ENCODE measurements around the gene TBXAS1.

The TBXAS1 gene

DNA sequence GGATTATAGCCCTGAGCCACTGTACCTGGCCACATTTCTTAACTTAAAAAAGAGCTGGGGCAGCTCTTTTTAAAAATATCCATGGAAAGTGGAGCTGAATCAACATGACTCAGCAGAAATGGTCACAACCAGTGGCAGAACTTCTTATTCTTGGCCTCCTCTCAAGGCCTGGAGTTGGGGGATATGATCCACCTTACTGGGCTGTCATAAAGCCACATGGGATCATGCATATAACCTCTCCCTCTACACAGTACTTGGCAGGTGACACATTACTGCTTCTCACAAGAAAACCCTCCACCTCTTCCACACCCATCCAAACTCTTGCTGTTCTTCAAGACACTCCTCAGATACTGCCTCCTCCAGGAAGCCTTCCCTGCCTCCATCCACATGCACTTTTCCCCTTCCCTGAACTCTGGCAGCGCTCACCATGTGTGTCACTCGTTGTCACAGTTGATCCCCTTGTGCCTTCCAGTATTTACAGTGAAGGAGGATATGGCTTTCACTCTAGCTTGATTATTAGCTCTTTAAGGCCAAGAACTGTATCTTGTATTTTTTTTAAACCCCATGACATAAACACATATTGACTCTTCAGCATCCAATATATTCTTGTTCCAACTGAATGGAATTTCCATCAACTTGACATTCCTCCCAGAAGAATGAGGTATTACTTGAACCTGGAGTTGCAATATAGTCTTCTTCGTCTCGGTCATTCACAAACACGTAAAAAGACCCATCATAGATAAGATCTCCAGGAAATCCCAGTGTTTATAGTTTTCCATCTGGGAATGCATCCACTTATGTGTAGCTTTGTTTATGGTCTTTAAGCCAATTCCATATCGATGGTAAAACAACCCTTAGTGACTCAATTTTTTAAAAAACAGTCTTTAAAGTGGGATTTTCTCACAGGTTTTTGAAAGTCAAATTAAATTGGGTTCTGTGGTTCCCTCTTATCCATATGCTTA, 85.5 kb downstream of the TBXAS1 start:
- TF ChIP-seq, protein P1, sequence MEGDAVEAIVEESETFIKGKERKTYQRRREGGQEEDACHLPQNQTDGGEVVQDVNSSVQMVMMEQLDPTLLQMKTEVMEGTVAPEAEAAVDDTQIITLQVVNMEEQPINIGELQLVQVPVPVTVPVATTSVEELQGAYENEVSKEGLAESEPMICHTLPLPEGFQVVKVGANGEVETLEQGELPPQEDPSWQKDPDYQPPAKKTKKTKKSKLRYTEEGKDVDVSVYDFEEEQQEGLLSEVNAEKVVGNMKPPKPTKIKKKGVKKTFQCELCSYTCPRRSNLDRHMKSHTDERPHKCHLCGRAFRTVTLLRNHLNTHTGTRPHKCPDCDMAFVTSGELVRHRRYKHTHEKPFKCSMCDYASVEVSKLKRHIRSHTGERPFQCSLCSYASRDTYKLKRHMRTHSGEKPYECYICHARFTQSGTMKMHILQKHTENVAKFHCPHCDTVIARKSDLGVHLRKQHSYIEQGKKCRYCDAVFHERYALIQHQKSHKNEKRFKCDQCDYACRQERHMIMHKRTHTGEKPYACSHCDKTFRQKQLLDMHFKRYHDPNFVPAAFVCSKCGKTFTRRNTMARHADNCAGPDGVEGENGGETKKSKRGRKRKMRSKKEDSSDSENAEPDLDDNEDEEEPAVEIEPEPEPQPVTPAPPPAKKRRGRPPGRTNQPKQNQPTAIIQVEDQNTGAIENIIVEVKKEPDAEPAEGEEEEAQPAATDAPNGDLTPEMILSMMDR (IDR thresholded peaks at IDR 0.05): no peak
- no peak overlapping the region for H3K4me3 ChIP-seq
- no peak for DNase-seq (ENCODE audit: low spot score)
- no peak overlapping the region for H3K27ac ChIP-seq

DNA sequence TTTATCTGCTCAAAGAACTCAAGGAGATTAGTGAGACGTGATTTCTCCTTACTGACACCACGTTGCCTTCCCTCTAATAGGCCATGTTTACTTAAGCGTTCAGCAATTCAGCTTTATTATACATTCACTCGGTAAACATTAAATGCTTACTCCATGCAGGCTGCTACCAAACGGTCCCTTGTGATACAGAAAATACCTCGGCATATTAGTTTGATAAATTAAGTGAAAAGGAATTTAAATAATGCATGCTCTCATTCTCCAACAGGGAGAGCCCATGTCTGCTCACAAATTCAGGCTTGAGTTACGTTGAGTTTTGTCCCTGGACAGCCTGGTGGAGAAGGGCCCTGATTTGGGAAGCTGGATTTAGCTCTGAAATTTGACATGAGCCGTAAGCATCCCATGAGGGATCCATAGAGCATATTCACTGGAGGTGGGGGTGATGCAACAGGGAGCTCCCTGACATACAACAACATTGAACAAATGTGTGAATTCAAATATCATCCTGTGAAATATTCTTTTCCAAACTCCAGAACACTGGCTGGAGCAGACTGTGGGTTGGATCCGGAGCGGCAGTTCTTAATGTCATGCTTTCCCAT, 86.3 kb downstream of the TBXAS1 start:
- Histone ChIP-seq H3K27ac (peak overlapping the region; percentile 74 to 89), H3K4me3 (no peak overlapping the region)
- TF ChIP-seq, protein P1 (IDR thresholded peaks at IDR 0.05): no peak
- DNase-seq (ENCODE audit: low spot score): no peak

DNA sequence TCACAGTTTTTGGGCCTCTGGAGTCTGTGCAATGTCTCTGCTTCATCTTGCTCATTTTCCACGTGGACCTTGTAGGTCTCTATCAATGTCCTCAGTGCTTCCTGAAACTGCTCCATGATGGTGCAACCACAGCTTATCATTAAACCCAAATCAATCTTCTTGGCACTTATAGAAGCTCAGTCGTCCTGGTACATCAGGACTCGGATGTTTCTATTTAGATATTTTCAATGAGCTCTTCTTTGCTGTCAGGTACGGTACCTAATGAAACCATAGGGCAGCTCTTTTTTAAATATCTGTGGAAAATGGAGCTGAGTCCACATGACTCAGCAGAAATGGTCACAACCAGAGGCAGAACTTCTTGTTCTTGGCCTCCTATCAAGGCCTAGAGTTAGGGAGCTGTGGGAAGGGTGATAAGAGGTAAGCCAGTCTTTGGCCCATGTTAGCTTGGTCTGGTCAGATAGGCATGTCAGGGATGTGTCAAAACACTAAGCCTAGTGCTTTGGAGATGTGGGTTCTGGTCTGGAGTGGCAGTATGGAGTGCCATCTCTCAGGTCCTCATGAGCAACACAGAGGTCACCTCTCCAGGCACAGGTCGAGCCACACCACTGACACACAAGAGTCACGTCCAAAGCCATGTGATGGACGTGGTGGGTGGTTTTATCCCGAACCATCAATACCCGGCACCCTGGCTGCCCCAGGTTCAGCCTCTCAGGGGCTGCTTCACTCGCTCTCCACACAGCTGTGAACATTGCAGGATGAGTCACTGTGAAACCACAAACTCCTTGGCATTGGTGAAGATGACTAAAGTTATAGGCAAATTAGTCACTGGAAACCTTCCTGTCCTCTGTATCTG, 87.0 kb downstream of the TBXAS1 start:
- DNase-seq (ENCODE audit: low spot score): no peak
- TF ChIP-seq, protein P1 (IDR thresholded peaks at IDR 0.05): no peak
- H3K4me3 ChIP-seq: peak overlapping the region; percentile 44
- peak overlapping the region; percentile 74 to 89 for H3K27ac ChIP-seq

GRCh38 chr7:139916717-139917395, 87.8 kb downstream of the TBXAS1 start:
- no peak for DNase-seq (ENCODE audit: low spot score)
- H3K4me3 ChIP-seq: peak overlapping the region; percentile 44
- TF ChIP-seq, protein P1 (IDR thresholded peaks at IDR 0.05): no peak
- peak overlapping the region; percentile 74 to 89 for H3K27ac ChIP-seq

- H3K27ac ChIP-seq: peak overlapping the region; percentile 33 to 57
- DNase-seq (ENCODE audit: low spot score): no peak
- TF ChIP-seq, protein P1 (IDR thresholded peaks at IDR 0.05): no peak
- no peak overlapping the region for H3K4me3 ChIP-seq
Measured at GRCh38 chr7:139917851-139918250, 88.8 kb downstream of the TBXAS1 start.

GRCh38 chr7:139918480-139918879, 89.4 kb downstream of the TBXAS1 start:
- TF ChIP-seq, protein P1 (IDR thresholded peaks at IDR 0.05): no peak
- DNase-seq (ENCODE audit: low spot score): no peak
- Histone ChIP-seq H3K27ac (peak overlapping the region; percentile 33 to 57), H3K4me3 (no peak overlapping the region)

Measured in coronary artery (tissue), 2 donors.